Measurements from ENCODE around the gene PDK1. TPM values are rescaled to one million over a fixed set of nuclear protein-coding genes. Genes with fewer than 3 reads are reported as not detected.

PDK1 gene
- total RNA-seq, 1 experiment from 2014 or later, result 74.7 TPM

- Histone ChIP-seq H4K91ac (ENCODE audit: insufficient read length, low read depth, low read length) (no peak overlapping the region), H2BK120ac (ENCODE audit: low read depth, low read length, poor library complexity, severe bottlenecking) (no peak overlapping the region), H3K14ac (ENCODE audit: insufficient read depth, low read length) (no peak overlapping the region), H2BK20ac (ENCODE audit: low read depth, low read length, poor library complexity, severe bottlenecking) (no peak overlapping the region), H2AK5ac (ENCODE audit: insufficient read length, low read length) (no peak overlapping the region), H4K8ac (replicated peaks; ENCODE audit: insufficient read length, low read depth, low read length) (no peak overlapping the region), H3K79me1 (ENCODE audit: insufficient read depth, low read depth, low read length, poor library complexity, severe bottlenecking) (no peaks in the 10 kb centered on the region), H3K23me2 (ENCODE audit: insufficient read length, low read depth, low read length, poor library complexity, severe bottlenecking) (no peaks in the 10 kb centered on the region), H3K9ac (ENCODE audit: extremely low read depth, insufficient read length, low read length) (no peak overlapping the region), H3K9me3 (ENCODE audit: control insufficient read depth, low read depth, low read length) (no peaks in the 10 kb centered on the region), H2AFZ (ENCODE audit: low read length) (no peak overlapping the region), H4K5ac (ENCODE audit: insufficient read length, low read depth, low read length) (no peak overlapping the region), H3K4ac (ENCODE audit: low read depth, low read length) (no peak overlapping the region), H2BK5ac (ENCODE audit: insufficient read length, low read length) (no peak overlapping the region), H3K4me1 (ENCODE audit: insufficient read depth, low read length) (no peaks in the 10 kb centered on the region), H3K27ac (ENCODE audit: insufficient read length, low read depth, low read length) (no peak overlapping the region), H3K56ac (ENCODE audit: insufficient read length, low read depth, low read length) (no peak overlapping the region), H3K23ac (ENCODE audit: insufficient read length, low read depth, low read length) (no peak overlapping the region), H2BK15ac (ENCODE audit: low read depth, low read length) (no peak overlapping the region), H2BK12ac (ENCODE audit: insufficient read length, low read depth, low read length) (no peak overlapping the region), H3K4me2 (ENCODE audit: insufficient read depth, insufficient read length, low read length) (no peak overlapping the region), H3T11ph (ENCODE audit: low read length) (no peak overlapping the region), H3K18ac (ENCODE audit: insufficient read length, low read depth, low read length) (no peak overlapping the region), H3K27me3 (ENCODE audit: insufficient read depth, low read length) (no peaks in the 10 kb centered on the region), H3K79me2 (ENCODE audit: insufficient read depth, low read length) (no peaks in the 10 kb centered on the region), H4K20me1 (ENCODE audit: control insufficient read depth, insufficient read depth, insufficient read length) (no peaks in the 10 kb centered on the region)
- Mint-ChIP-seq H3K36me3 (ENCODE audit: insufficient read depth in 1 of 3, low read depth in 3 of 3) (peaks cover 11 to 22% (median 13%) of the 10 kb centered on the region in 3 experiments; a peak in 6 of 7 replicates), H3K9me3 (peaks cover 0 to 5% of the 10 kb centered on the region in 2 experiments; a peak in 3 of 5 replicates), H3K4me1 (peaks cover 0 to 4% of the 10 kb centered on the region in 2 experiments; a peak in 1 of 4 replicates), H3K4me3 (no peak overlapping the region), H3K27me3 (ENCODE audit: low read depth) (no peaks in the 10 kb centered on the region), H3K27ac (no peak overlapping the region)
- WGBS (ENCODE audit: extremely low coverage, insufficient read length, low lambda C conversion rate), result no CpG with 5 or more reads among the region's 5 CpGs
- no peak for DNase-seq
- TF ChIP-seq, protein P1, sequence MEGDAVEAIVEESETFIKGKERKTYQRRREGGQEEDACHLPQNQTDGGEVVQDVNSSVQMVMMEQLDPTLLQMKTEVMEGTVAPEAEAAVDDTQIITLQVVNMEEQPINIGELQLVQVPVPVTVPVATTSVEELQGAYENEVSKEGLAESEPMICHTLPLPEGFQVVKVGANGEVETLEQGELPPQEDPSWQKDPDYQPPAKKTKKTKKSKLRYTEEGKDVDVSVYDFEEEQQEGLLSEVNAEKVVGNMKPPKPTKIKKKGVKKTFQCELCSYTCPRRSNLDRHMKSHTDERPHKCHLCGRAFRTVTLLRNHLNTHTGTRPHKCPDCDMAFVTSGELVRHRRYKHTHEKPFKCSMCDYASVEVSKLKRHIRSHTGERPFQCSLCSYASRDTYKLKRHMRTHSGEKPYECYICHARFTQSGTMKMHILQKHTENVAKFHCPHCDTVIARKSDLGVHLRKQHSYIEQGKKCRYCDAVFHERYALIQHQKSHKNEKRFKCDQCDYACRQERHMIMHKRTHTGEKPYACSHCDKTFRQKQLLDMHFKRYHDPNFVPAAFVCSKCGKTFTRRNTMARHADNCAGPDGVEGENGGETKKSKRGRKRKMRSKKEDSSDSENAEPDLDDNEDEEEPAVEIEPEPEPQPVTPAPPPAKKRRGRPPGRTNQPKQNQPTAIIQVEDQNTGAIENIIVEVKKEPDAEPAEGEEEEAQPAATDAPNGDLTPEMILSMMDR (conservative IDR thresholded peaks at IDR 0.05), result no peak
Measured at GRCh38 chr2:172615727-172616261, 59.9 kb downstream of the PDK1 start.
